Measurements from ENCODE around the gene TEAD3.

GRCh38 chr6:35512740-35513139 lies 15.9 kb upstream of the TEAD3 start, which contains the start of gene TULP1:
- TF ChIP-seq ESRRA (CRISPR knock-in tag; IDR thresholded peaks at IDR 0.05; ENCODE audit: borderline replicate concordance) (no peak), USF1 (CRISPR knock-in tag; IDR thresholded peaks at IDR 0.05) (no peak), ZNF138 (CRISPR knock-in tag; conservative IDR thresholded peaks at IDR 0.05) (no peak), PRDM15 (CRISPR knock-in tag; IDR thresholded peaks at IDR 0.05) (no peak), CTCF (IDR thresholded peaks at IDR 0.05) (no peak), NR1H2 (CRISPR knock-in tag; IDR thresholded peaks at IDR 0.05) (no peak), ATF3 (CRISPR knock-in tag; conservative IDR thresholded peaks at IDR 0.05) (no peak), GTF2I (CRISPR knock-in tag; conservative IDR thresholded peaks at IDR 0.05) (no peak)

Data from WTC11 (cell line).